PC-3 (cell line): ENCODE data around the gene ADCY5. TPM values are rescaled to one million over a fixed set of nuclear protein-coding genes. Genes with fewer than 3 reads are reported as not detected.

Experiments
- ATAC-seq: fragments of 200-7000 bp; cut with Tn5 transposase; 2 replicates; pipeline ENCODE4 v1.9.1; 2020; ENCODE audit warnings: mild to moderate bottlenecking, moderate library complexity
- BruUV-seq: library from RNA; stranded (reverse); fragments of 400-500 nt; replicated peaks from 2 replicates; lab custom pipeline; 2021; lab: Mats Ljungman, UMichigan
- CTCF ChIA-PET: fragments of 300-600 bp; sonication (Branson Sonifier 250); formaldehyde crosslinking; loops from one replicate; lab custom pipeline; 2022; ENCODE audit warnings: antibody characterized with exemption; lab: Charles Lee
- POLR2A ChIA-PET: fragments of 300-600 bp; sonication (Branson Sonifier 250); formaldehyde crosslinking; loops from one replicate; lab custom pipeline; 2022; ENCODE audit warnings: antibody characterized with exemption; ENCODE audit not compliant: unreplicated experiment; lab: Charles Lee
- DNase-seq: peaks from one replicate; pipeline ENCODE4 v3.0.0-alpha.2; 2015
- H2AFZ ChIP-seq: fragments of 300-600 bp; sonication (generic); 2 replicates; pipeline ENCODE4 v1.6.0; 2016; ENCODE audit warnings: antibody characterized with exemption, low read length
- H3F3A ChIP-seq: fragments of 300-600 bp; sonication (generic); one replicate; pipeline ENCODE4 v1.6.0; 2017; ENCODE audit warnings: antibody characterized with exemption, low read length, control low read depth, mild to moderate bottlenecking; ENCODE audit not compliant: unreplicated experiment
- H3K27ac ChIP-seq: fragments of 300-600 bp; sonication (generic); 2 replicates; pipeline ENCODE4 v1.5.1; 2016; ENCODE audit warnings: mild to moderate bottlenecking, low read length
- H3K27me3 ChIP-seq: fragments of 300-600 bp; sonication (generic); 2 replicates; pipeline ENCODE4 v1.6.1; 2016; ENCODE audit warnings: low read length, mixed read lengths
- H3K36me3 ChIP-seq: fragments of 300-600 bp; sonication (generic); 2 replicates; pipeline ENCODE4 v1.6.1; 2016; ENCODE audit warnings: low read depth, mixed run types, low read length, mixed read lengths
- H3K4me1 ChIP-seq: fragments of 300-600 bp; sonication (generic); 2 replicates; pipeline ENCODE4 v1.5.1; 2016; ENCODE audit warnings: low read length; ENCODE audit not compliant: insufficient read depth
- H3K4me2 ChIP-seq: fragments of 300-600 bp; sonication (generic); 2 replicates; pipeline ENCODE4 v1.6.0; 2016; ENCODE audit warnings: low read length
- H3K4me3 ChIP-seq: fragments of 300-600 bp; sonication (generic); 2 replicates; pipeline ENCODE4 v1.5.1; 2016; ENCODE audit warnings: mild to moderate bottlenecking, low read length, mixed read lengths
- H3K79me2 ChIP-seq: fragments of 300-600 bp; sonication (generic); 2 replicates; pipeline ENCODE4 v1.6.1; 2017; ENCODE audit warnings: low read length, mixed read lengths
- H3K9ac ChIP-seq: fragments of 300-600 bp; sonication (generic); 2 replicates; pipeline ENCODE4 v1.6.0; 2016; ENCODE audit warnings: mild to moderate bottlenecking, low read length
- H3K9me2 ChIP-seq: fragments of 300-600 bp; sonication (generic); replicated peaks from 2 replicates; pipeline ENCODE4 v1.6.1; 2016; ENCODE audit warnings: mixed run types, low read length, mixed read lengths
- H3K9me3 ChIP-seq: fragments of 300-600 bp; sonication (generic); 2 replicates; pipeline ENCODE4 v1.6.1; 2016; ENCODE audit warnings: low read length, mixed read lengths
- H4K20me1 ChIP-seq: fragments of 300-600 bp; sonication (generic); 2 replicates; pipeline ENCODE4 v1.6.1; 2016; ENCODE audit warnings: low read length, mixed read lengths
- CTCF ChIP-seq: fragments of 300-600 bp; sonication (generic); conservative IDR thresholded peaks from 2 replicates; pipeline ENCODE4 v1.5.1; 2017; ENCODE audit warnings: antibody characterized with exemption, low read depth, mild to moderate bottlenecking, low read length
- EZH2 ChIP-seq: fragments of 300-600 bp; sonication (generic); IDR thresholded peaks from one replicate; pipeline ENCODE4 v1.6.1; 2017; ENCODE audit warnings: antibody characterized with exemption, mild to moderate bottlenecking, low read length; ENCODE audit not compliant: unreplicated experiment
- EZH2phosphoT487 ChIP-seq: fragments of 300-600 bp; sonication (generic); IDR thresholded peaks from 2 replicates; pipeline ENCODE4 v1.6.1; 2018; ENCODE audit warnings: mild to moderate bottlenecking, antibody characterized with exemption, low read length, borderline replicate concordance
- intact Hi-C: fragments of 100-400 bp; cut with micrococcal nuclease; formaldehyde crosslinking; loops from 2 replicates; pipeline ENCODE4 v1.9.0; 2023
- total RNA-seq: library from RNA; depleted of rRNA; stranded (reverse); fragments of >200 nt; gene quantifications from 2 replicates; pipeline ENCODE4 v1.2.3, GENCODE V29; 2014

The ADCY5 gene
- total RNA-seq, 1 experiment from 2014 or later: not detected

GRCh38 chr3:123451186-123451585, 2.3 kb upstream of the ADCY5 start:
- Histone ChIP-seq H3F3A (no peaks in the 10 kb centered on the region), H3K4me1 (no peaks in the 10 kb centered on the region), H3K27ac (no peak overlapping the region), H3K36me3 (no peaks in the 10 kb centered on the region), H3K9me2 (no peaks in the 10 kb centered on the region), H3K9ac (no peak overlapping the region), H2AFZ (no peak overlapping the region), H3K4me3 (no peak overlapping the region), H3K9me3 (no peaks in the 10 kb centered on the region), H3K79me2 (no peaks in the 10 kb centered on the region), H4K20me1 (no peaks in the 10 kb centered on the region), H3K4me2 (no peak overlapping the region), H3K27me3 (peaks cover 65% of the 10 kb centered on the region)
- ChIA-PET POLR2A (no interaction called here), CTCF (no interaction called here)
- TF ChIP-seq EZH2phosphoT487 (no peak), EZH2 (no peak), CTCF (no peak)
- no peak for ATAC-seq
- BruUV-seq: no TSS peak
- DNase-seq: no peak
- intact Hi-C loops: no loop called here

DNA sequence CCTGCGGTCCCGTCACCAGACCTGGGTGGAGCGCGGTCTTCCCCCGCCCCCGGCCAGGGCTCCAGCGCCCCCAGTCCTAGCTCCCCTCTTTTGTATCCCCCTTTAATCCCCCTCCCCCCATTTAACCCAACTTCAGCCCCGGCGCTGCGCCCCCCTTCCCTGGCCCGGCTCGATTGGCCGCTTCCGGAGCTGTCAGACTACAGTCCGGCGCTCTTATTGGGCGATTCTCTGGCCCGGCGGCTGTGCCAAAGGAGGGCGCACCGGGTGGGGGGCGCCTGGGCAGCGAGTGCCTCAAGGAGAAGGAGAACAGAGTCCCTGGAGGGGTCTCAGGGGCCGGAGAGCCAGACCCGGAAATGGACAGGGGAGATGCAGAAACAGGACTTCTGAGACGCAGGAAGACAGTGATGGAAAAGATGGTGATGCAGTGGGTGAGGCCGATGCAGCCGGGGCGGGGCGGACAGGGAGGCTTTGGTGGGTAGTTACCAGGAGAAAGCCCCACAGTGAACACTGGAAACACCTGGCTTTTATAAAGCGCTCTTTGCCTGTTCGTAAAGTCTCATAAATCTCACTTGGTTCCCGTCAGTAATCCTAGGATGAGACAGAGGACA, 1.2 kb upstream of the ADCY5 start:
- Histone ChIP-seq H3K9me2 (no peaks in the 10 kb centered on the region), H3F3A (no peaks in the 10 kb centered on the region), H3K4me1 (no peaks in the 10 kb centered on the region), H3K79me2 (no peaks in the 10 kb centered on the region), H2AFZ (no peak overlapping the region), H3K36me3 (no peaks in the 10 kb centered on the region), H3K9ac (no peak overlapping the region), H3K4me2 (peak overlapping the region; percentile 53), H3K4me3 (peak overlapping the region; percentile 9; the same call in 1 of the 2 replicates), H3K27ac (no peak overlapping the region), H4K20me1 (no peaks in the 10 kb centered on the region), H3K27me3 (peaks cover 65% of the 10 kb centered on the region), H3K9me3 (no peaks in the 10 kb centered on the region)
- POLR2A ChIA-PET: no interaction called here
- ATAC-seq (no peak), DNase-seq (no peak)
- TF ChIP-seq CTCF (no peak), EZH2 (no peak), EZH2phosphoT487 (no peak; the same call in 1 of the 2 replicates)
- no TSS peak for BruUV-seq
- CTCF ChIA-PET: no interaction called here
- intact Hi-C loops: no loop called here
